BJ (cell line): ENCODE measurements around the gene ATPAF2. TPM values are rescaled to one million over a fixed set of nuclear protein-coding genes. Genes with fewer than 3 reads are reported as not detected.

Source experiments
- CTCF ChIA-PET: fragments of 350-600 bp; formaldehyde crosslinking; extraction: SDS; loops from one replicate; lab custom pipeline; 2021; ENCODE audit warnings: antibody characterized with exemption, inconsistent platforms; lab: Yijun Ruan, JAX
- POLR2A ChIA-PET: fragments of 300-600 bp; sonication (Branson Sonifier 250); formaldehyde crosslinking; extraction: SDS; loops from one replicate; lab custom pipeline; 2021; ENCODE audit warnings: antibody characterized with exemption; lab: Charles Lee
- DNase-seq: peaks from one replicate; pipeline ENCODE4 v3.0.0-alpha.2; 2011; ENCODE audit warnings: low read depth
- H3K27me3 ChIP-seq: 2 replicates; pipeline ENCODE4 v1.6.0; 2011; ENCODE audit warnings: low read length; ENCODE audit not compliant: control insufficient read depth, insufficient read depth
- H3K36me3 ChIP-seq: 2 replicates; pipeline ENCODE4 v1.5.1; 2011; ENCODE audit warnings: low read length; ENCODE audit not compliant: control insufficient read depth, insufficient read depth
- H3K4me3 ChIP-seq: 2 replicates; pipeline ENCODE4 v1.5.1; 2011; ENCODE audit warnings: low read depth, mild to moderate bottlenecking, control low read depth, low read length
- polyA plus RNA-seq: library from polyadenylated mRNA; depleted of rRNA; stranded (reverse); fragments of >200 nt; gene quantifications from 2 replicates; pipeline ENCODE4 v1.2.3, GENCODE V29; 2011
- TF ChIP-seq, protein P1 (sequence below): IDR thresholded peaks from 2 replicates; pipeline ENCODE4 v1.5.1; 2011; ENCODE audit warnings: low read depth, mild to moderate bottlenecking, control low read depth, inconsistent platforms, low read length, moderate library complexity; ENCODE audit not compliant: insufficient read depth

Gene ATPAF2
- polyA plus RNA-seq, 1 experiment = 17.4 TPM

DNA sequence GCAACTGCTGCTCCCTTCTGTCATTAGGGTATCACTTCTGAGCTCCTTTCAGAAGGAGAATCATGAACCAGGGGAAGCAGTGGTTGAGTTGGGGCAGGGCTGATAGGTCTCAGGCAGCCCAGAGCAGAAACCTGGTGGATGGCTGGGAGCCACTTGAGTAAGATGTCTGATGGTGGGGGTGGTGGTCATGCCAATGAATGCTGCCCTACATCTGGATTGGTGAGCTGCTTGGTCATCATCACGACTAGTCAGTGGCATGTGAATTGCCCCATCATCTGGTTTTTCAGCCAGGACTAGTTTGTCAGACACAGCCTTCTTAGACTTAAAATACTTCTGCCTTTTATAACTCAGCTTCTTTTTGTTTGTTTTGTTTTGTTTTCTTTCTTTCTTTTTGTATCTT is 2.8 kb upstream of the ATPAF2 start:
- DNase-seq = peak; percentile 30
- POLR2A ChIA-PET = no interaction called here
- Histone ChIP-seq H3K4me3 (no peak overlapping the region), H3K36me3 (0 out of 2 replicates have a peak, but pooled peaks cover 2% of the 10 kb centered on the region), H3K27me3 (no peaks in the 10 kb centered on the region)
- CTCF ChIA-PET = interaction anchor here (1.2 kb wide), 2 partner anchors 8 to 47 kb away, joined by 3 to 4 read pairs; no protein-coding TSS in a partner anchor
- TF ChIP-seq, protein P1, sequence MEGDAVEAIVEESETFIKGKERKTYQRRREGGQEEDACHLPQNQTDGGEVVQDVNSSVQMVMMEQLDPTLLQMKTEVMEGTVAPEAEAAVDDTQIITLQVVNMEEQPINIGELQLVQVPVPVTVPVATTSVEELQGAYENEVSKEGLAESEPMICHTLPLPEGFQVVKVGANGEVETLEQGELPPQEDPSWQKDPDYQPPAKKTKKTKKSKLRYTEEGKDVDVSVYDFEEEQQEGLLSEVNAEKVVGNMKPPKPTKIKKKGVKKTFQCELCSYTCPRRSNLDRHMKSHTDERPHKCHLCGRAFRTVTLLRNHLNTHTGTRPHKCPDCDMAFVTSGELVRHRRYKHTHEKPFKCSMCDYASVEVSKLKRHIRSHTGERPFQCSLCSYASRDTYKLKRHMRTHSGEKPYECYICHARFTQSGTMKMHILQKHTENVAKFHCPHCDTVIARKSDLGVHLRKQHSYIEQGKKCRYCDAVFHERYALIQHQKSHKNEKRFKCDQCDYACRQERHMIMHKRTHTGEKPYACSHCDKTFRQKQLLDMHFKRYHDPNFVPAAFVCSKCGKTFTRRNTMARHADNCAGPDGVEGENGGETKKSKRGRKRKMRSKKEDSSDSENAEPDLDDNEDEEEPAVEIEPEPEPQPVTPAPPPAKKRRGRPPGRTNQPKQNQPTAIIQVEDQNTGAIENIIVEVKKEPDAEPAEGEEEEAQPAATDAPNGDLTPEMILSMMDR = no peak

DNA sequence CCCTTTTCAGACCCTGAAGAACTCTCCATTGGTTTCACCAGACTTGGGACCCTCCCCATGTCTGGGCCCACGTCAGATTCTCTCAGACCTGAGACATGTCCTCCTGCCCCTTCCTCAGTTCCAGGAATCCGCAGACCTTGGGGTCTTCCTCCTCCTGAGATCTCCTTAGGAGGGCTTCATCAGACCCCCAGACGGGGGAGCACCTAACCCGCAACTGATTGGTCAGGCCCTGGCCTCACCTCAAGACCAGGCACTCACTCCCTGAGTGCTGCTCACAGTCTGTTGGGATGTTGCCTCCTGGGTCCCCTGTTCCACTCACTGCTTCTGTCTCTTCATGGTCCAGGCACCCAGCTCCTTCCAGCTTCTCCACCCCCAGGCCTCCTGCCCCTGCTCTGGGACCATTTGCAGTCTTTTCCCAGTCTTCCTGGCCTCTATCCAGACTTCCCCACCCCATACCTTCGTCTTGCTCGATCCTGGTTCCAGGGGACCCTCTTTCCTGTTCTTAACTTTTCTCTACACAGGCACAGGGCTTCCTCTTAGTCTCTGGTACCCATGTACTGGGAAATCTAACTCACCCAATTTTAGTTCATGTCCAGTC is 1.4 kb upstream of the ATPAF2 start:
- CTCF ChIA-PET = interaction anchor here (1.0 kb wide), 1 partner anchor 149 kb away, joined by 4 read pairs; no protein-coding TSS in a partner anchor
- POLR2A ChIA-PET = no interaction called here
- no peak for DNase-seq

DNA sequence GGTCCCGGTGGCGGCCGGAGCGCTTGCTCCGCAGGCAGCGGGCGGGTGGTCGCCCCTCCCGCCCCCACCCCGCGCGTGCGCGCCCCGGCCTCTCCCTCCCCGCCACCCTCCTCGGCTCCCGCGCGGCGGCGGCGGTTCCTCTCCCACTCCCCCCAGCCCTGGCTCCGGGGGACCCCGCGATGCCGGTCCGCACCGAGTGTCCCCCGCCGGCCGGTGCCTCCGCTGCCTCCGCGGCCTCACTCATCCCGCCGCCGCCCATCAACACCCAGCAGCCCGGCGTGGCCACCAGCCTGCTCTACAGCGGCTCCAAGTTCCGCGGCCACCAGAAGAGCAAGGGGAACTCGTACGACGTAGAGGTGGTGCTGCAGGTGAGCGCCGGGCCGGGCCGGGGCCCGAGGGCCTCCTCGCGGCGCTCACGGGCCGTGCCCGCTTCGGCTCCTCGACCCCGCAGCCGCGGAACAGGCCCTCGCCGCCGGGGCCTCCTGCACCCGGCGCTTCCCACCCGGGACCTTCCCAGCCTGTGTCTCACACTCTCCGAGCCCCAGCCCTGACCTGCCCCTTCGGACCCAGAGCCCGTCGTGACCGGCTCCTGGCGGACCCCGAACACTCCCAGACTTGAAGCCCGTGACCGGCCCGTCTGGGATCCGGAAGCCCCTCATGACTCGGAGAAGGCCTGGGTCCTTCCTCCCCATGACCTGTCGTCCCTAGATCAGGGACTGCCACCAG is 730 bp upstream of the ATPAF2 start:
- peak overlapping the region; percentile 77 for H3K4me3 ChIP-seq
- POLR2A ChIA-PET = no interaction called here
- H3K36me3 ChIP-seq = no peaks in the 10 kb centered on the region
- TF ChIP-seq, protein P1 = no peak
- no peak for DNase-seq
- CTCF ChIA-PET = interaction anchor here (1.0 kb wide), 1 partner anchor 149 kb away, joined by 4 read pairs; no protein-coding TSS in a partner anchor
- no peaks in the 10 kb centered on the region for H3K27me3 ChIP-seq

More for the DNA sequence above, 1.4 kb upstream of the ATPAF2 start:
- Histone ChIP-seq H3K4me3 (peak overlapping the region; percentile 77), H3K36me3 (no peaks in the 10 kb centered on the region), H3K27me3 (no peaks in the 10 kb centered on the region)
- TF ChIP-seq, protein P1 = no peak

DNA sequence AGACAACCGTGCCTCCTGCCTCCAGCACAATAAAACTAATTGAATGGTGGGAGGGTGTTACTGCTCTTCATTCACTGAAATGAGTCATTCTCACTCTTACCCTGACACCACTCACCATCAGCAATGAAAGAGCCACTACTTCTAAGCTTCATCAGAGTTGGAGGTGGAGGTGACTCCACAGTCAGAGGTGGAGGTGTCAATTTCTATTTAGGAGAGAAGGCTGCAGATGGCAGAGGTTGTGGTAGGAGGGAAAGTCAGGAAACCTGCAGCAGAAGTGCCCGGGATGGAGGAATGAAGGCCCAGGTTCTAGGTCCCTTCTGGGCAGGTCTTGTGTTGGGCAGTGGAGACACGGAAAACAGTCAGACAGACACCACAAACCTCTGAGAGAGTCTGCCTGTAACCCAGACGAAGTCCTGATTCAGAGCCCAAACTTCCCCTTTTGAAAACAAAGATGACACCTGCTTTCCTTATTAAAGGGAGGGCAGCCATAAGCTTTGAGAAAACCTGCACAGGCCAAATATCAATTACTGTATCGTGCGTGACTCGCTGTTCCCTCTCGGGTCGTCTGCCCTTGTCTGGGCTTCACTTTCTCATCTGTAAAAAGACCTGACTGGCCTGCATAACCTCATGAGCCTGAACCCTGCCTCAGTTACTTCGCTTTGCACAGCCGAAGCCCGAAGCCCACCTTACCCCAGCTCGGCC is 668 bp downstream of the ATPAF2 start:
- peak overlapping the region; percentile 77 for H3K4me3 ChIP-seq
- POLR2A ChIA-PET = no interaction called here
- H3K27me3 ChIP-seq = no peaks in the 10 kb centered on the region
- CTCF ChIA-PET = interaction anchor here (1.2 to 1.9 kb wide), 2 partner anchors 120 to 147 kb away, joined by 4 to 12 read pairs; no protein-coding TSS in a partner anchor
- H3K36me3 ChIP-seq = no peaks in the 10 kb centered on the region
- no peak for DNase-seq
- TF ChIP-seq, protein P1 = no peak

DNA sequence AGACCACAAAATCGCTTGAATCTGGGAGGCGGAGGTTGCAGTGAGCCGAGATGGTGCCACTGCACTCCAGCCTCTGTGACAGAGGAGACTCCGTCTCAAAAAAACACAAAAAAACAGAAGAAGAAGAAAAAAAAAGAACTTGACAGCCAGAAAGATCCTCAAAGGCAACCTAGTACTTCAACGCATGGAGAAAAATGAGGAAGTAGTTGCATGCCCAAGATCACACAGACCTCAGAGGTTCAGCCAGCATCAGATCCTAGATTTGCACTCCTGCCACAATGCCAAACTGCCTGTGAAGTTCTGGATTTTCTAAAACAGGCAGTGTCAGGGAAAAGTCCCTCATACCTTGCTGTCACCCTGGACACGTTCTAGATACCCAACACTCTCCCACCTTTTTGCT is 1.5 kb downstream of the ATPAF2 start:
- H3K27me3 ChIP-seq = no peaks in the 10 kb centered on the region
- no peaks in the 10 kb centered on the region for H3K36me3 ChIP-seq
- H3K4me3 ChIP-seq = no peak overlapping the region
- CTCF ChIA-PET = interaction anchor here (1.9 kb wide), 1 partner anchor 146 kb away, joined by 12 read pairs; no protein-coding TSS in a partner anchor
- TF ChIP-seq, protein P1 = no peak
- no peak for DNase-seq
- POLR2A ChIA-PET = no interaction called here
